Measurements from ENCODE around the gene ADSL. TPM values are rescaled to one million over a fixed set of nuclear protein-coding genes. Genes with fewer than 3 reads are reported as not detected.

The ADSL gene
- polyA plus RNA-seq, 1 experiment: 115 TPM

- Histone ChIP-seq H3K36me3 (ENCODE audit: control insufficient read depth, insufficient read depth, low read length) (peaks cover 16% of the 10 kb centered on the region), H3K27me3 (ENCODE audit: control insufficient read depth, insufficient read depth, low read length) (no peaks in the 10 kb centered on the region), H3K4me3 (ENCODE audit: low read depth, low read length) (no peak overlapping the region)
- no peak for DNase-seq (ENCODE audit: low read depth)
- ChIA-PET CTCF (no interaction called here), POLR2A (no interaction called here)
- TF ChIP-seq CTCF (IDR thresholded peaks at IDR 0.05; ENCODE audit: insufficient read depth, low read depth, low read length): no peak
Observed at GRCh38 chr22:40322818-40323447, 23.4 kb upstream of the ADSL start.

GRCh38 chr22:40323681-40324171, 22.6 kb upstream of the ADSL start:
- peaks cover 16% of the 10 kb centered on the region for H3K36me3 ChIP-seq (ENCODE audit: control insufficient read depth, insufficient read depth, low read length)
- no peak for TF ChIP-seq CTCF (IDR thresholded peaks at IDR 0.05; ENCODE audit: insufficient read depth, low read depth, low read length)
- H3K4me3 ChIP-seq (ENCODE audit: low read depth, low read length): no peak overlapping the region
- H3K27me3 ChIP-seq (ENCODE audit: control insufficient read depth, insufficient read depth, low read length): no peaks in the 10 kb centered on the region
- POLR2A ChIA-PET: no interaction called here
- DNase-seq (ENCODE audit: low read depth): no peak
- CTCF ChIA-PET: interaction anchor here (0.9 kb wide), 1 partner anchor 221 kb away, joined by 3 read pairs; no protein-coding TSS in a partner anchor

GRCh38 chr22:40324468-40325305, 21.6 kb upstream of the ADSL start:
- CTCF ChIA-PET: interaction anchor here (0.9 kb wide), 1 partner anchor 222 kb away, joined by 3 read pairs; no protein-coding TSS in a partner anchor
- Histone ChIP-seq H3K36me3 (ENCODE audit: control insufficient read depth, insufficient read depth, low read length) (peaks cover 19% of the 10 kb centered on the region), H3K4me3 (ENCODE audit: low read depth, low read length) (no peak overlapping the region), H3K27me3 (ENCODE audit: control insufficient read depth, insufficient read depth, low read length) (no peaks in the 10 kb centered on the region)
- DNase-seq (ENCODE audit: low read depth): no peak
- POLR2A ChIA-PET: no interaction called here
- TF ChIP-seq CTCF (IDR thresholded peaks at IDR 0.05; ENCODE audit: insufficient read depth, low read depth, low read length): no peak

GRCh38 chr22:40325315-40325714, 21.0 kb upstream of the ADSL start:
- no peak for DNase-seq (ENCODE audit: low read depth)
- no peak overlapping the region for H3K4me3 ChIP-seq (ENCODE audit: low read depth, low read length)
- no peak for TF ChIP-seq CTCF (IDR thresholded peaks at IDR 0.05; ENCODE audit: insufficient read depth, low read depth, low read length)
- H3K27me3 ChIP-seq (ENCODE audit: control insufficient read depth, insufficient read depth, low read length): no peaks in the 10 kb centered on the region
- peaks cover 19% of the 10 kb centered on the region for H3K36me3 ChIP-seq (ENCODE audit: control insufficient read depth, insufficient read depth, low read length)
- ChIA-PET POLR2A (no interaction called here), CTCF (interaction anchor here (1.5 kb wide), 1 partner anchor 11 kb away, joined by 3 read pairs; no protein-coding TSS in a partner anchor)

All from BJ (cell line).